Mesenchymal stem cell (in vitro differentiated cells and primary cell): ENCODE measurements around the gene DPP6.
"Not testable (repeated sequence)": the region's sequence is repeated elsewhere in the genome, so short reads cannot be mapped to it uniquely, and the experiment has no call there.

ENCODE experiments used
- DNase-seq: peaks from one replicate; pipeline ENCODE4 v3.0.0-alpha.2; 2013
- H2AFZ ChIP-seq: one replicate; pipeline ENCODE4 v1.6.1; 2013; ENCODE audit warnings: low read depth, mild to moderate bottlenecking, control low read depth, inconsistent platforms, low read length, moderate library complexity
- H2AK5ac ChIP-seq: 2 replicates; pipeline ENCODE4 v1.6.1; 2013; ENCODE audit warnings: low read length, moderate library complexity, mild to moderate bottlenecking, inconsistent platforms; ENCODE audit not compliant: severe bottlenecking
- H2BK120ac ChIP-seq: one replicate; pipeline ENCODE4 v1.6.1; 2013; ENCODE audit warnings: low read depth, mild to moderate bottlenecking, inconsistent platforms, low read length, moderate library complexity
- H2BK12ac ChIP-seq, 2 experiments: one replicate each; pipeline ENCODE4 v1.6.1; 2013; ENCODE audit warnings: inconsistent platforms in 2 of 2, low read length in 2 of 2, mild to moderate bottlenecking in 2 of 2, moderate library complexity in 2 of 2, control low read depth in 1 of 2
- H2BK15ac ChIP-seq: one replicate; pipeline ENCODE4 v1.6.1; 2013; ENCODE audit warnings: mild to moderate bottlenecking, low read depth, inconsistent platforms; ENCODE audit not compliant: poor library complexity, severe bottlenecking
- H2BK5ac ChIP-seq: 2 replicates; pipeline ENCODE4 v1.6.1; 2013; ENCODE audit warnings: low read depth, mild to moderate bottlenecking, low read length, control low read depth, inconsistent platforms; ENCODE audit not compliant: poor library complexity, severe bottlenecking
- H3K14ac ChIP-seq, 2 experiments: one replicate each; pipeline ENCODE4 v1.6.1; 2013; ENCODE audit warnings: inconsistent platforms in 2 of 2, low read length in 2 of 2, control low read depth in 1 of 2, mild to moderate bottlenecking in 1 of 2, moderate library complexity in 1 of 2
- H3K18ac ChIP-seq, 2 experiments: one replicate each; pipeline ENCODE4 v1.6.1; 2013; ENCODE audit warnings: inconsistent platforms in 2 of 2, low read length in 2 of 2, control low read depth in 1 of 2, low read depth in 1 of 2, mild to moderate bottlenecking in 1 of 2
- H3K23ac ChIP-seq, 2 experiments: one replicate each; pipeline ENCODE4 v1.6.1; 2013; ENCODE audit warnings: inconsistent platforms in 2 of 2, low read length in 2 of 2, mild to moderate bottlenecking in 2 of 2, moderate library complexity in 2 of 2, control low read depth in 1 of 2
- H3K27ac ChIP-seq: 2 replicates; pipeline ENCODE4 v1.5.1; 2013; ENCODE audit warnings: mild to moderate bottlenecking, moderate library complexity, low read length, control low read depth, inconsistent platforms; ENCODE audit not compliant: poor library complexity, severe bottlenecking
- H3K27me3 ChIP-seq, 2 experiments: 2 replicates each; pipeline versions ENCODE4 v1.6.1 to v1.7.0; 2013; ENCODE audit warnings: low read length in 2 of 2, mild to moderate bottlenecking in 2 of 2, moderate library complexity in 2 of 2, control low read depth in 1 of 2, inconsistent platforms in 1 of 2; ENCODE audit not compliant: control insufficient read depth in 1 of 2, insufficient read depth in 1 of 2
- H3K36me3 ChIP-seq, 2 experiments: 2 replicates each; pipeline versions ENCODE4 v1.6.1 to v1.7.0; 2013; ENCODE audit warnings: low read length in 2 of 2, control low read depth in 1 of 2, inconsistent platforms in 1 of 2, low read depth in 1 of 2, mild to moderate bottlenecking in 1 of 2; ENCODE audit not compliant: insufficient read depth in 2 of 2, control insufficient read depth in 1 of 2
- H3K4ac ChIP-seq, 2 experiments: one replicate each; pipeline ENCODE4 v1.6.1; 2013; ENCODE audit warnings: inconsistent platforms in 2 of 2, low read length in 2 of 2, mild to moderate bottlenecking in 2 of 2, moderate library complexity in 2 of 2, control low read depth in 1 of 2, low read depth in 1 of 2
- H3K4me1 ChIP-seq: 2 replicates; pipeline ENCODE4 v1.6.1; 2013; ENCODE audit warnings: low read depth, low read length, control low read depth; ENCODE audit not compliant: control insufficient read depth, insufficient read depth
- H3K4me2 ChIP-seq: 2 replicates; pipeline ENCODE4 v1.6.1; 2013; ENCODE audit warnings: low read length, mild to moderate bottlenecking, inconsistent platforms; ENCODE audit not compliant: poor library complexity, severe bottlenecking
- H3K4me3 ChIP-seq, 2 experiments: 2 replicates each; pipeline versions ENCODE4 v1.5.1 to v1.7.0; 2013; ENCODE audit warnings: low read length in 2 of 2, mild to moderate bottlenecking in 2 of 2, control low read depth in 1 of 2, low read depth in 1 of 2; ENCODE audit not compliant: insufficient read depth in 1 of 2
- H3K79me1 ChIP-seq: replicated peaks from 2 replicates; pipeline ENCODE4 v1.6.1; 2013; ENCODE audit warnings: mild to moderate bottlenecking, control low read depth, low read length, inconsistent platforms; ENCODE audit not compliant: poor library complexity, severe bottlenecking
- H3K9ac ChIP-seq: 2 replicates; pipeline ENCODE4 v1.7.0; 2013; ENCODE audit warnings: mild to moderate bottlenecking, low read length, moderate library complexity
- H3K9me3 ChIP-seq: 2 replicates; pipeline ENCODE4 v1.7.0; 2013; ENCODE audit warnings: mild to moderate bottlenecking, low read length; ENCODE audit not compliant: control insufficient read depth
- H4K8ac ChIP-seq: one replicate; pipeline ENCODE4 v1.6.1; 2013; ENCODE audit warnings: inconsistent platforms, mild to moderate bottlenecking, low read length, moderate library complexity
- H4K91ac ChIP-seq: one replicate; pipeline ENCODE4 v1.6.1; 2013; ENCODE audit warnings: mild to moderate bottlenecking, low read length, inconsistent platforms
- WGBS: methylation state at CpG from one replicate; pipeline ENCODE4 v1.1.7; 2013; ENCODE audit warnings: mixed read lengths; 5-methylcytosine and 5-hydroxymethylcytosine counted together

Gene DPP6

DNA sequence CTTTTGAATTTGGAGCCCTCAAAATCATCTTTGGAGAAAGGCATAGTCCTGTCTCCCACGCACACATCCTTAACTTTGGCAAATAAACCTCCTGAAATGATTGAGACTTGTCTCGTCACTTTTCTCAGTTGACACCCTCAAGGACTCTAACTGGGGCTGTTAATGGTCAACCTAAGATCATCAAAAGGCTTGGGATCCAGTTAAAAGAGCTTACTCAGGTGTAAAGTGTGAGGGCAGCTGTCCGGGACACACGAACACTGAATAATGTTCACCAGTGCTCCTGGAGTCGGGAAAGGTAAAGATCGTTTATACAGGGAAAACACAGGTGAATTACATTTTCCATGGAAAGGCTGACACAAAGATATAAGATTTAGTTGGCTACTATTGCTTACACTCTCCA, 866.1 kb downstream of the DPP6 start:
- no peak overlapping the region for H2AK5ac ChIP-seq

DNA sequence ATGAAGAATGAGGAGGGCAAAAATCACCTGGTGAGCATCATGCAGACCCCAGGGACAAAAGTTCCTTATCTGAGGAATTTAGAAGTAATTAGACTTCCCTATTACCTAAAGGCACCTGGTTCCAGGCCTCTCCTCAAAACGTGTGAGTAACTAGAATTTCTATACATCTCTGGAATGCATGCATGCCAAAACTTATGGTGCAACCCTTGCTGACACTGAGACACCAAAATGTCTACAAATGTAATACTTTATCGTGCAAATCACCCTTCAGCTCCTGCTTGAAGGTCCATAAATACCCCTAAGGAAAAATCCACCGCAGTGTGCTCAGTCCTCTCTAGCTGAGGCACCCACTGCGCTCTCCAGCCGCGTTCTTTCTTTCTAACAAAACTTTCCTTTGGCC, 866.5 kb downstream of the DPP6 start:
- Histone ChIP-seq H3K36me3 (no peaks in the 10 kb centered on the region), H3K23ac (no peak overlapping the region), H2BK15ac (no peak overlapping the region), H2AFZ (no peak overlapping the region), H3K4me3 (no peak overlapping the region), H4K8ac (no peak overlapping the region), H2BK5ac (no peak overlapping the region), H2AK5ac (no peak overlapping the region), H3K4me1 (peaks cover 3% of the 10 kb centered on the region), H3K4me2 (no peak overlapping the region), H3K14ac (no peak overlapping the region), H3K4ac (no peak overlapping the region), H3K9ac (no peak overlapping the region), H3K79me1 (no peaks in the 10 kb centered on the region), H4K91ac (no peak overlapping the region), H3K27me3 (peaks cover 18 to 36% of the 10 kb centered on the region in 2 experiments), H3K18ac (no peak overlapping the region), H2BK12ac (no peak overlapping the region), H3K9me3 (no peaks in the 10 kb centered on the region), H2BK120ac (no peak overlapping the region), H3K27ac (no peak overlapping the region)
- no peak for DNase-seq
- 77% methylated on average over 6 of the region's 6 CpGs for WGBS

More for the DNA sequence above, 866.1 kb downstream of the DPP6 start:
- H3K36me3 ChIP-seq, result no peaks in the 10 kb centered on the region
- no peak overlapping the region for H2BK12ac ChIP-seq
- H4K8ac ChIP-seq, result no peak overlapping the region
- H4K91ac ChIP-seq, result no peak overlapping the region
- no peak overlapping the region for H3K18ac ChIP-seq
- no peak overlapping the region for H2AFZ ChIP-seq
- H3K4me2 ChIP-seq, result no peak overlapping the region
- no peak for DNase-seq
- H3K14ac ChIP-seq, result no peak overlapping the region
- no peak overlapping the region for H2BK120ac ChIP-seq
- H3K4me1 ChIP-seq, result peaks cover 3% of the 10 kb centered on the region
- H3K4ac ChIP-seq, result no peak overlapping the region
- no peak overlapping the region for H3K23ac ChIP-seq
- H3K4me3 ChIP-seq, result no peak overlapping the region
- peaks cover 18 to 36% of the 10 kb centered on the region in 2 experiments for H3K27me3 ChIP-seq
- no peak overlapping the region for H3K9ac ChIP-seq
- H3K27ac ChIP-seq, result no peak overlapping the region
- H3K9me3 ChIP-seq, result no peaks in the 10 kb centered on the region
- WGBS, result 94% methylated on average over 5 of the region's 6 CpGs
- no peak overlapping the region for H2BK15ac ChIP-seq
- no peaks in the 10 kb centered on the region for H3K79me1 ChIP-seq
- H2BK5ac ChIP-seq, result no peak overlapping the region

DNA sequence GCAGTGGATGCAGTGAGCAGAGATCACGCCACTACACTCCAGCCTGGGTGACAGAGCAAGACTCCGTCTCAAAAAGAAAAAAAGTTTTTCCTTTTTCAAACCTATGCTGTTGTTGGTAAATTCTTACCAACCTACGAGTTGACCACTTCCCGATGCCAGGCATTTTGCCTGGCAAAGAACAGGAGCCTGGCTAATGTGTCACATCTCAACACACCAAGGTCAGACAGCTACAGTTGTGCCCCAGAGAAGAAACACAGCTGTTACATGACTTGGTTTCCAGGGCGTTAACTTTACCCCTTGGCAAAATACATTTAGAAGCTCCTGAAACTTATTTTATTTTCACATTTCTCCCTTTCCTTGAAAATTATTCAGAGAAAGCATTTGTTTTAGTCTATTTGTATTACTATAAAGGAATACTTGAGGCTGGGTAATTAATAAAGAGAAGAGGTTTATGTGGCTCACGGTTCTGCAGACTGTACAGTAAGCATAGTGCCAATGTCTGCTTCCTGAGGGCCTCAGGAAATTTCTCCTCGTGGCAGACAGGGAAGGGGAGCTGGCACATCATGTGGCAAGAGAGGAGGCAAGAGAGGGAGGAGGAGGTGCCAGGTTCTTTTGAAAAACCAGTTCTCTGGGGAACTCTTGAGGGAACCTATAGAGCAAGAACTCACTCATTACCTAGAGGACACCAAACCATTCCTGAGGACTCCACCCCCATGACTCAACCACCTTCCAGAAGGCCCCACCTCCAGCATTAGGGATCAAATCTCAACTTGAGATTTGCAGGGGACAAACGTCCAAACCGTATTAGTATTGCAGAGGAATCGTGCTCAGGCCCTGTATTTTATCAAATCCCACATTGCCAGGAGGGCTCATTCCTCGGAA, 867.4 kb downstream of the DPP6 start:
- DNase-seq, result no peak
- peaks cover 14 to 33% of the 10 kb centered on the region in 2 experiments for H3K27me3 ChIP-seq
- no peak overlapping the region for H3K23ac ChIP-seq
- H3K4me3 ChIP-seq, result no peak overlapping the region
- H3K79me1 ChIP-seq, result no peaks in the 10 kb centered on the region
- H2BK5ac ChIP-seq, result no peak overlapping the region
- no peak overlapping the region for H3K4ac ChIP-seq
- no peak overlapping the region for H2AK5ac ChIP-seq
- H3K9me3 ChIP-seq, result no peaks in the 10 kb centered on the region
- no peak overlapping the region for H3K4me2 ChIP-seq
- H3K14ac ChIP-seq, result no peak overlapping the region
- no peak overlapping the region for H4K91ac ChIP-seq
- no peaks in the 10 kb centered on the region for H3K4me1 ChIP-seq
- H2BK12ac ChIP-seq, result no peak overlapping the region
- H3K18ac ChIP-seq, result no peak overlapping the region
- no peak overlapping the region for H2BK120ac ChIP-seq
- no peak overlapping the region for H3K27ac ChIP-seq
- H3K9ac ChIP-seq, result no peak overlapping the region
- 78% methylated on average over 11 of the region's 11 CpGs for WGBS
- H2BK15ac ChIP-seq, result no peak overlapping the region
- H3K36me3 ChIP-seq, result no peaks in the 10 kb centered on the region
- H2AFZ ChIP-seq, result no peak overlapping the region
- no peak overlapping the region for H4K8ac ChIP-seq

DNA sequence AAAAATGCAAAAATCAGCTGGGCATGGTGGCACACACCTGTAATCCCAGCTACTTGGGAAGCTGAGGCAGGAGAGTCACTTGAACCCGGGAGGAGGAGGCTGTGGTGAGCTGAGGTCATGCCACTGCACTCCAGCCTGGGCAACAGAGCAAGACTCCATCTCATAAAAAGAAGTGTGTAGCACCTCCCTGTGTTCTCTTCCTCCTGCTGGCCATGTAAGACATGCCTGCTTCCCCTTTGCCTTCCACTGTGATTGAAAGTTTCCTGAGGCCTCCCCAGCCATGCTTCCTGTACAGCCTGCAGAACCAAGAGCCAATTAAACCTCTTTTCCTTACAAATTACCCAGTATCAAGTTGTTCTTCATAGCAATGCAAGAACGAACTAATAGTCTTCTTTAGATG, 870.3 kb downstream of the DPP6 start:
- not testable (repeated sequence) for DNase-seq, H3K23ac ChIP-seq, H3K36me3 ChIP-seq, H2AFZ ChIP-seq, H3K4ac ChIP-seq, H3K18ac ChIP-seq, H3K4me1 ChIP-seq, H3K9me3 ChIP-seq, H2AK5ac ChIP-seq, H3K27ac ChIP-seq, H2BK15ac ChIP-seq, H3K9ac ChIP-seq, H3K79me1 ChIP-seq, H4K8ac ChIP-seq, H4K91ac ChIP-seq, H3K14ac ChIP-seq, H2BK120ac ChIP-seq, H2BK5ac ChIP-seq, H2BK12ac ChIP-seq, H3K4me3 ChIP-seq, H3K4me2 ChIP-seq
- 49% methylated on average over 2 of the region's 2 CpGs for whole genome bisulfite sequencing
- H3K27me3 ChIP-seq, result peaks cover 7 to 15% of the 10 kb centered on the region in 2 experiments
